ENCODE data around the gene ARHGAP40.

The ARHGAP40 gene

DNA sequence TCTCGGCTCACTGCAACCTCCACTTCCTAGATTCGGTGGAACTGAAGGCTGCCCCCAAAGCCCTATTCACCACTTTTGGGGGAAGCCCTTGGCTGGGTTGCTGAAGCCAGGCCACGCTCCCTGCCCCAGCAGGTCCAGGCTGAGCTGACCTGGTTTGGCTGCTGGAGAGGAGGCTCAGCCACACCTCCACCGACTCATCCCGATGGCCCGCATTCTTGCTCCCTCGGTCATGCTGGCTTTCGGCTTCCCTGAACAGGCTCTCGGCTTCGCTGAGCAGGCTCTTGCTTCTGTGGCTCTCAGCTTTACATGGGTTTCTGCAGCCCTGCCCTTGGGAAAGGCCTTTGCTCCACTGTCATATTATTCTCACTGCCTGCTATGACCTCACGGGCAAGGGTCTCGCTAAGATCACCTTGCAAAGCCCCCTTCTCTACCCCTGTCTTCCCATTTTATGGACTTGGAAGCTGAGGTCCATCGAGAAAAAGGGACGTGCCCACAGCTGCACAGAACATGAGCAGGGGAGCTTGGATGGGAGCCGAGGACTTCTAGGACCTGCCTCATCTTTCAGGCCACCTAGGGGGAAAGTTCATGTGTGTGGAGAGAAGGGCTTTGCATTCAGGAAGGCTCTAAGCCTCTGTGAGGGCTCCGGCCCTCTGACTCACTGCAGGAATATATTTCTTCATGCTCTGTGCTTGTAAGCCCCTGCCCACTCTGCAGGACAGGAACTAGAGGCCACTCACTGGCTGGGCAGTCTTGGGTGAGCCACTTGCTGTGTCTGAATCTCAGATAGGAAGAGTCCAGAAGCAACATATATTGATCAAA is 15.6 kb downstream of the ARHGAP40 start:
- DNase-seq (ENCODE audit: low read depth in 4 of 4, low spot score in 1 of 4): no peak

DNA sequence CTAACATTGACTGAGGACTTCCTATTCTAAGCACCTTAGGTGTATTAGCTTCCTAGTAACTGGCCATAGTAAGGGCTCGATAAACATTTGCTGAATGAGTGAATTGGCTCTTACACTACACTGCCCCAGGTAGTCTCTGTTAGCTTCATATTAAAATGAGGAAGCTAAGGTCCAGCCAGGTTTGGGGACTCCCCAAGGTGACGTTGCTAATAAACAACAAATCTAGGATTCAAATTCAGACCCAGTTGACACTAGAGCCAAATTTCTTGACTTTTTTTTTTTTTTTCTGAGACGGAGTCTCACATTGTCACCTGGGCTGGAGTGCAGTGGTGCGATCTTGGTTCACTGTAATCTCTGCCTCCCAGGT is 16.2 kb downstream of the ARHGAP40 start:
- no peak for DNase-seq (ENCODE audit: low read depth in 4 of 4, low spot score in 1 of 4)

DNA sequence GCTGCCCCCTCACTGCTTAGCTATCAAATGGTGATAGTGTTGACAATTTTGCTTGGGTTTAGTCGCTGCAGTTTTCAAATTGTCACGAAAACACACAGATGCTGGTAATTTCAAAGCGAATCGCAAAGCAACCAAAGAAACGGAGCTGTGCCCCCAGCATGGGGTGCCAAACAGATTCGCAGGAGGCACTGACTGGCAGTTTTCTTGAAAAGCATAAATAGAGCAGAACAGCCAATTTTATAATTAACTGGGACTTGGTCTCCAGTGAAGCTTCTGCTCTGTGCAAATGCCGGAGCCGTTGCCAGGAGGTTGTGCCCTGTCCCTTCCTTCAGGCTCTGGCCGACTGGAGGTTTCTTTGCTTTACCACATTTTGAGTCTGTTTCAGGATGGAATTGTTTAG is 18.8 kb downstream of the ARHGAP40 start:
- DNase-seq (ENCODE audit: low read depth in 4 of 4, low spot score in 1 of 4): no peak

DNA sequence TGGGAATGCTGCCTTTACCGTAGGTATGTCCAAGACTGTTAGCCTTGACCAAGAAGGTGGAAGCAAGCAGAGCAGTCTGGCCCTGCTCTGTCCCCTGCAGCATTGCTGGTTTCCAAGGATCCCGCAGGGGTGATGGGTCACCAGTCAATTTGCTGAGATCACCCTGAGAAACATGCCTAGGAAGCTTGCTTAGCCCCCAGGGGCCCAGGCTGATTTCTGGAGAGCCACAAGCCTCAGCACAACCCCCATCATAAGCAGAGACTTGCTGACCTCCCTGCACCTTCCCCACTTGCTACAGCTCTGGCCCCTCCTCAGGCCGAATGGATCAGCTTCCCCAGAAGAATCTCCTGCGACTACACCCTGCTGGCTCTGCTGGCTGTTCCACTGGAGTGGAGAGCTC is 21.5 kb downstream of the ARHGAP40 start:
- no peak for DNase-seq (ENCODE audit: low read depth in 4 of 4, low spot score in 1 of 4)

DNA sequence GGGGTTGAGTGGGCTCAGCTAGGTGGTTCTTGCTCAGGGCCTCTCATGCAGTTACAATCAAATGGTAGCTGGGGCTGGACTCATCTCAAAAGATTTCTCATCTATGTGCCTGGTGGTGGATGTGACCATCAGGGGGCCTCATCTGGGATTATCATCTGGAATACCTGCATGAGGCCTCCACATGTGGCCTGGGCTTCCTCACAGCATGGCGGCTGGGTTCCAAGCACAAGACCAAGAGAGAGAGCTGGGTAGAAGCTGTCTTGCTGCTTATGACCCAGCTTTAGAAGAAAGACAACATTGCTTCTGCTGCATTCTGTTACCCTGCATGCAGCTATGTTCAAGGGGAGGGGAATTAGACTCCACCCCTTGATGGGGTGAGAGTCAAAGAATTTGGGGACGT is 22.5 kb downstream of the ARHGAP40 start:
- DNase-seq (ENCODE audit: low read depth in 4 of 4, low spot score in 1 of 4): no peak

DNA sequence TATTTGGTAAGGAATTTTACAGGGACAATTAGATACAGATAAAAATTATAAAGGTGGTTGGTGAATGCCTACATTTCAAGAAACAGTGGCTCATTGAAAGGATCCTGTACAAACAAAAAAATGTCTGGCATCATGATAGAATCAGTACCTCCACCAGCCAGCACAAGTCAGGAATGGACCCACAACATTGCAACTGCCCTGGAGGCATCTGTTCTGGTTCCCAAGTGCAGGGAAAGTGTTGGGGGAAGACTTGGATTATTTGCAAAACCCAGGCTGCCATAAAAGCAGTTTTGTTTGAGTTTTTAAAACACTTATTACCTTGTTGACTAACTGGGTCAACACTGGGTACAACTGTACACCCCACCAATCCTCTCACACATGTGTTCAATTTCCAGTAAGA is 24.3 kb downstream of the ARHGAP40 start:
- no peak for DNase-seq (ENCODE audit: low read depth in 4 of 4, low spot score in 1 of 4)

DNA sequence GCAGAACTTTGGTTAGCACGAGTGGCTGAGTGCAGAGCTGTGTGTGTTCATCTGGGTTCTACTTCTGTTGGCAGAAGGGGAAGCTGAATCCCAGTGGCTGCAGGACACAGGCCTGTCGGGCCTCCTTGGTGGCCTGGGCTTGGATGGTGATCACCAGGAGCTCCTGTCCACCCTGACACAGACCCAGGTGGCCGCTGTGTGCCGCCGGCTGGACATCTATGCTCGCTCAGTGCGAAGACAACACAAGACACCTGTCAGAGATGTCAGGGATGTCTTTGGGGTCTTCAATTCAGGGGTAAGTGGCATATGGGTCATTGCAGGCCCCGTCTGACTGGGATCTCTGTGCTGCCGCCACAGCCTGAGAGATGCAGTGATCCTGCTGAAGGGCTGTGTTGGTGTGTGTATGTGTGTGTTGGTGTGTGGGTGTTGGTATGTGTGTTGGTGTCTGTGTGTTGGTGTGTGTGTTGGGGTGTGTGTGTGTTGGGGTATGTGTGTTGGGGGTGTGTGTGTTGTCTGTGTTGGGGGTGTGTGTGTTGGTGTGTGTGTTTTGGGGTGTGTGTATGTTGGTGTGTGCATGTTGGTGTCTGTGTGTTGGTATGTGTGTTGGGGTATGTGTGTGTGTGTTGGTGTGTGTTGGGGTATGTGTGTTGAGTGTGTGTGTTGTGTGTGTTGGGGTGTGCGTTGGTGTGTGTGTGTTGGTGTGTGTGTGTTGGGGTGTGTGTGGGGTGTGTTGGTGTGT is 25.5 kb downstream of the ARHGAP40 start:
- no peak for DNase-seq (ENCODE audit: low read depth in 4 of 4, low spot score in 1 of 4)

DNA sequence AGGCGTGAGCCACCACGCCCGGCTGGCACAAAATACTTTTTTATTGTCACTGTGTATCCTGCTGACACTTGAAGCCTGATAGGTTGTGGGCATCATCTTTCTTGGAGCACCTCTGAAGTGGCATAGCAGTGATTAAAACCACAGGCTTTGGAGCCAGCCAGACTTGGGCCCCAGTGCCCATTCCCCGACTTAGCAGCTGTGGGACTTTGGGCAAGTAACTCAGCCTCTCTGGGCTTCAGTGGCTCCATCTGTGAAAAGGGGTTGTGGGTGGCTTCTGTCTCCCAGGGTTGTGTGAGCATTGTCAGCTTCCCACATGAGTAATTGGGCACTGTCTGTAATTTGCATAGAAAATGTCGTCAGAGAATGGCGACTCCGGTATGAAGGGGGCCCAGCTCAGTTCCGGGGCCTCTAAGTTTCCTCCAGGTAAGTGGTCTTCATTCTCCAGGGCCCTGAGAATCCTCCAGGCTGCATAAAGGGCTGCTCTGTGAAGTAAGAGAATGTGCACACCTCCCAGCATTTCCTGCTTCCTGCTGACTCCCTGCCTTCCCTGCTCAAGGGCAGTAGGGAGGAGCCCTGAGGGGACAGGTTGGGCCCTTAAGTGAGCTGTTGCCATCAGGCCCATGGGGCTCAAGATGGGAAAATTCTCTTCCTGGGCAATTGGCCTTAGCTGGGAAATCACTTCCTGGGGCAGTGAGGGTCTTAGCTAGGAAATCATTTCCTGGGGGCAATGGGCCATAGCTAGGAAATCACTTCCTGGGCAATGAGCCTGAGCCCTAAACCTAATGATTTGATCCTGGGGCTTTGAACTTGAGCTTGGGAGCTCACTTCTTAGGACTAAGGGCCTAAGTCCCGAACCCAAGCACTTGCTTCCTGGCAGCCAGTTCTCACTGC is 27.2 kb downstream of the ARHGAP40 start:
- no peak for DNase-seq (ENCODE audit: low read depth in 4 of 4, low spot score in 1 of 4)

DNA sequence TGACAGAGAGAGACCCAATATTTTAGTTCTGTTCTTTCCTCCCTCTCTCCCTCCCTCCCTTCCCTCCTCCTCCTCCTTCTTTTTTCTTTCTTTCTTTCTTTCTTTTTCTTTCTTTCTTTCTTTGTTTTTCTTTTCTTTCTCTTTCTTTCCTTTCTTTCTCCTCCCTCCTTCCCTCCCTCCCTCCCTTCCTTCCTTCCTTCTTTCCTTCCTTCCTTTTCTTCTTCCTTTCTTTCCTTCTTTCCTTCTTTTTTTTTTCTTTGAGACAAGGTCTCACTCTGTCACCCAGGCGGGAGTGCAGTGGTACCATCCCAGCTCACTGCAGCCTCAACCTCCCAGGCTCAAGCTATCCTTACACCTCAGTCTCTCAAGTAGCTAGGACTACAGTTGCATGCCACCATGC is 28.4 kb downstream of the ARHGAP40 start:
- no peak for DNase-seq (ENCODE audit: low read depth in 4 of 4, low spot score in 1 of 4)

DNA sequence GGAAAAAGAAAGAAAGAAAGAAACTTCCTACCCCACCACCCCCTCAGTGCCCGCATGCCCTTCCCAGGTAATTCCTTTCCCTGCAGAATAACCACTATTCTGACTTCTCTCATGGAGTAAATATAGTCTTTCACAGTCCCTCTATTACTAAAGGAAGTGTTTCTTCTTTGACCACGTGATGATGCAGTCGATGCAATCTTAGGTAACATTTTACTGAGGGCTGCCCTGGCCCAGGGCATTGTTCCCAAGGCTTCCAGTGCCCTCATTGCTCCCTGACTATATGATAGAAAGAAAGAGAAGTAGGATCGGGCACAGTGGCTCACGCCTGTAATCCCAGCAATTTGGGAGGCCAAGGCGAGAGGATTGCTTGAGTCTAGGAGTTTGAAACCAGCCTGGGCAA is 29.1 kb downstream of the ARHGAP40 start:
- no peak for DNase-seq (ENCODE audit: low read depth in 4 of 4, low spot score in 1 of 4)

DNA sequence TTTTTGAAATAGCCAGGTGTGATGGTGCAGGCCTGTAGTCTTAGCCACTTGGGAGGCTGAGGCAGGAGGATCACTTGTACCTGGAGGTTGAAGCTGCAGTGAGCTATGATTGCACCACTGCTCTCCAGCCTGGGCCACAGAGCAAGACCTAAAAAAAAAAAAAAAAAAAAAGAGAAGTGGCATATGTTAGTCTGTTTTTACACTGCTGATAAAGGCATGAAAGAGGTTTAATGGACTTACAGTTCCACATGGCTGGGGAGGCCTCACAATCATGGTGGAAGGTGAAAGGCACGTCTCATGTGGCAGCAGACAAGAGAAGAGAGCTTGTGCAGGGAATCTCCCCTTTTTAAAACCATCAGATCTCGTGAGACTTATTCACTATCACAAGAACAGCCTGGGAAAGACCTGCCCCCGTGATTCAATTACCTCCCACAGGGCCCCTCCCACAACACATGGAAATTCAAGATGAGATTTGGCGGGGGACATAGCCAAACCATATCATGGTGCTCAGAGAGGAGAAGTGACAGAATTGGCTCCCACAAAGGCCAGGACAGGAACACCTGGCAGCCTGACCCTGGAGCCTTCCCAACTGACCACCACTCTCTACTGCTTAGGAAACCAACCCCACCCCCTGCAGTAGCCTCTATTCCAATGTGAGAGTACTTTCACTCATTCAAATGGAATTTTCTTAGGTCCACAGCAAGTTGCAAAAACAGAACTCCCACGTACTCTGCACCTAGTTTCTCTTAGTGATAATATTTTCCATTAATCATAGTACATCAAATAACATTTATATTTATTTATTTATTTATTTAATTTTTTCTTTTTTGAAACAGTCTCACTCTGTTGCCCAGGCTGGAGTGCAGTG is 29.8 kb downstream of the ARHGAP40 start:
- no peak for DNase-seq (ENCODE audit: low read depth in 4 of 4, low spot score in 1 of 4)

DNA sequence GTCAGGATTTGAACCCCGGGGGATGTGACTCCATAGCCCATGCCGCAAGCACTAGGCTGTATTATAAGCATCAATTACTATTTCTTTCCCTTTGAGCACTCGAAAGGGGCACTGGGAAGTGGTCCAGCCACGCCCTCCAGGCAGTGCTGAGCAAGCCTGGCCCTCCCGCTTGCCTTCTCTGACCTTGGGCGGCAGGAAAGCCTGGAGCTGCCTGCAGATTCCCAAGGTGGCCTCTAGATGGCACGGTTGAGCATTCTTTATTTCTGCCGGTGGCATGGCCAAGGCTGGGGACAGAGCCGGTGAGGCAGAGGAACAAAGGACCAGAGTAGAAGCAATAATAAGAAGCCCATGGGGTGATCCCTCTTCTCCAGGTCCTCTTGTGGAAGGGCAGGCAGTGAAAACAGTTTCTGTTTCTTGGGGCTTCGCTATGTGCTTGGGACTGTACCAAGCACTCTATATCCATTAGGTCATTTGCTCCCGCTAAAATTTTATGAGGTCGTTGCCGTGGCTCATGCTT is 32.0 kb downstream of the ARHGAP40 start:
- DNase-seq (ENCODE audit: low read depth in 4 of 4, low spot score in 1 of 4): peak; percentile 29 to 52 (median 34)

DNA sequence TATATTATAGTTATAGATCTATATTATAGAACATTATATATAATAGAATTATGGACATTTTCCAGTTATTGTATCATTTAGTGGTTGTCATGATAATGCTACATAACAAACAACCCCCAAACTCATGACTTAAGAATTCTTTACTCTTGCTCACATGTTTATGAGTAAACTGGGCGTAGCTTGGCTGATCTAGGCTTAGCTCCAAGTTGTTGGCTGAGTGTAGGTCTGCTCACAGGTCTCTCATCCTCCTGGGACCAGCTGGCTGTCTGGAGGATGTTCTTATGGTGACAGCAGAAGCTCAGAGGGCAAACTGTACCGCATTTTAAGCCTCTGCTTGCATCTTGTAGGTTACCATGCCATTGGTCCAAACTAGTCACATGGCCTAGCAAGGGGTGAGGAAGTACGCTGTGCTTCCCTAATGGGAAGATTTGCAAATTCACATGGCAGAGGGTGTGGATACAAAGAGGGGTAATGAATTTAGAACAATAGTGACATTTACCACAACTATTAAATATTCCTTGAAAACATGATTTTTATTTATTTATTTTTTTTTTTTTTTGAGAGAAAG is 34.2 kb downstream of the ARHGAP40 start:
- no peak for DNase-seq (ENCODE audit: low read depth in 4 of 4, low spot score in 1 of 4)

DNA sequence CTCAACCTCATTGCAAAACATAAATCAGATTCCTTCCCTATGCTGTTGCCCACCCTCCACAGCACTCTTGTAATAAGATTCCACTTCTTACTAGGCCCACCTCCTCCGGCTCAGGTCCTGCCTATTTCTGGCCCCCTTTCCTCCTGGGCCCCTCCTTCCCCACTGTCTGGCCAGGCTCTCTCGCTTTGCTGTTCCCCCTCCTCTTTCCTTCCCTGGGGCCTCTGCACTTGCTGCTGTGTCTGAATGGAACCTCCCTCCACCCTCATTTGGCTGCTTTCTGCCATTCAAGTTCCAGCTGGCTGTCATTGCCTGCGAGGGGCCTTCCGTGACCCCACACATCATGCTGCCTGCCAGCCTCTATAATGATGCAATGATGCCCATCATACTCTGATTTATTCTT is 38.9 kb downstream of the ARHGAP40 start:
- DNase-seq (ENCODE audit: low read depth in 4 of 4, low spot score in 1 of 4): no peak

DNA sequence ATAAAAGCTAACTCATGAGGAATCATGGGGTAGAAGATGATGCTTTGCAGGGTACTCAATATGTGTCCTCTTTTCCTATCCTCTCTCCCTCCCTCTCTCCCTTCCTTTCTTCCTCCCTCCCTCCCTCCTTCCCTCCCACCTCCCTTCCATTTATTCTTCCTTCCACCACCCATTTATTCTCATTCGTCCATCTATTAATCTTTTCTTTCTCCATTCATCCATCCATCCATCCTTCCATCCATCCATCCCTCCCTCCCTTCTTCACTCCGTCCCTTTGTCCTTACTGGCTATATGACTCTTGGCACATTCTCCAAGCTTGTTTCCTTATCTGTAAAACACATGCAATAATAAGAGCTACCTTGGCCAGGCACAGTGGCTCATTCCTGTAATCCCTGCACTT is 40.9 kb downstream of the ARHGAP40 start:
- no peak for DNase-seq (ENCODE audit: low read depth in 4 of 4, low spot score in 1 of 4)

DNA sequence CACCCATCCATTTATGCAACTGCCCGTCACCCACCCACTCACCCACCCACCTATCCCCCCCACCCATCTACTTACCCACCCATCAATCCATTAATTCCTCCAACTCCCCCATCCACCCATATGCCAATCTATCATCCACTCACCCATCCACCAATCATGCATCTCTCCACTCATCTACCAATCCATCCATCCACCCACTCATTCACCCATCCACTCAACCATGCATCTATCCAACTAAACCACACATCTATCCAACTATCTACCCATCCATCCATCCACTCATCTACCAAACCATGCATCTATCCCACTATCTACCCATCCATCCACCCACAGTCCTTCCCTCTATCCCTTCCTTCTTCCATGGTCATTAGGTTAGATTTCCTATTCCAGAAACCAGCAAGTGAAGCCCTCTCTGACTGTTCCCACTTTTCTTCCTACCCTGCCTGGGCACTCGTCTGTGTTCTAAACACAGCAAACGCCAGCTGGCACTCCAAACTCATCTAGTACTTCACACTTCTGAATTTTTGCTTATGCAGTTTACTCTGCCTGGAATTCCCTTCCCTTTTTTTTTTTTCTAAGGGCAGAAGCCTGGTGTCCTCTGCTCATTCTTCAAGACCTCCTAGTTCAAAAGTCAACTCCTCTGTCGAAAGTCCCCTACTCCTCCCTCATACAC is 43.1 kb downstream of the ARHGAP40 start:
- DNase-seq (ENCODE audit: low read depth in 4 of 4, low spot score in 1 of 4): no peak

DNA sequence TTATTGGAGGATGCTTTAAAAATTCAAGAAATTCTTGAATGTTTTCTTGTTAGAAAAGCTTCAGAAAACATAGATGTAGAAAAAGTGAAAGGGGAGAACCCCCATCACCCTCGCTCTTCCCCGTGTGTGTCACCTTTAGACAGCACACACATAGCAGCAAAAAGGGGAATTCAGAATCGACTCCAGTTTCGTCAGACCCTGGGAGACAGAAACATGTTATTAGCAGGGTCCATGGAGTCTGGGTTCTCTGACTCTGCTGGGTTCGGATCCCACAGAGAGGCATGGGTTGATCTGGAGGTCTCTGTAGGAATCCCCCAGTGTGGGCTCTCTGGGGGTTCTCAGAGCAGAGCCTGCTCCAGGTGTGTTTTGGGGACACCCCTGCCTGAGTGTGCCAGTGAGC is 43.7 kb downstream of the ARHGAP40 start:
- no peak for DNase-seq (ENCODE audit: low read depth in 4 of 4, low spot score in 1 of 4)

DNA sequence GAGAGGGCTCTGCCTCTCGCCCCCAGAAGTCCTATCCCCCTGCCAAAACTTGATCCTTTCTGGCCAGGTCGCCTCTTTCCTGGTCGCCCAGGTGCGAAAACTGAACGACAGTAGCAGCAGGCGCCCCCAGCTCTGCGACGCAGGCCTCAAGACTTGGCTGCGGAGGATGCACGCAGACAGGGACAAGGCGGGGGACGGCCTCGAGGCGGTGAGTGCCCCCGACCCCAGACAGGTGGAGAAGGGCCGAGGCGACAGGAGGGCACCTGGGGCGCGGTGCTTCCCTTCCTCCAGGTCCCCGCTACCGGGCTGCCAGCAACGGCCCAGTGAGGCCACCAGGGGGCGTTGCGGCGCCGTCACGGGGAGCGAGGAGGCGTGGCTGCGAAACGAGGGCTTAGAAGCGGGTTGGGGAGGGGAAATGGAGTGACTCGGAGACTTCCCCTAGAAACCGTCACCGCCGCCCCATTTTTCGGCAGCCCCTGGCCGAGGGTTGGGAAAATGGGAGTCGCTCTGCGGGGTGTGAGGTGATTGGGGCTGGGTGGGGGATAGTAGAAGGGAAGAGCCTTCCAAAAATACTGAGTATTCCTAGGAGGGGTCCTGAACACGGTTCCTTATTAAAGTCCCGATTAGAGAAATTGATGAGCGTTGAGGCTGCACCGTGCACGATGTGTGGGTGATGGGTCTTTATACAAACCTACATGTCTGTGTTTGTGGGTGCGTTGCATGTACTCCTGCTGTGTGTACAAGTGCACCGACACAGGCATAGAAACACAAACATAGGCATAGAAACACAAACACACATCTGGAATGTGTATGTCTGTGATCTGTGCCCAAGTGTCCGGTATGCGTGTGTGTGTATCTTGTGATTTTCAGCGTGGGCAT is 44.6 kb downstream of the ARHGAP40 start:
- peak; percentile 76 to 90 (median 86) for DNase-seq (ENCODE audit: low read depth in 4 of 4, low spot score in 1 of 4)
